Prostate gland (tissue), 2 donors: Measurements from ENCODE around the gene POU6F1.

ENCODE experiments used
- CTCF ChIP-seq, 4 experiments: fragments of 200-600 bp in 2 of 4; fragments of 450-650 bp in 2 of 4; sonication (generic) in 2 of 4; IDR thresholded peaks; 1 replicate in 3 of 4; 2 replicates in 1 of 4; pipeline ENCODE4 v1.5.1; 2016 to 2019; ENCODE audit warnings: antibody characterized with exemption in 4 of 4, mild to moderate bottlenecking in 2 of 4, moderate library complexity in 2 of 4
- POLR2A ChIP-seq: fragments of 450-650 bp; IDR thresholded peaks from one replicate; pipeline ENCODE4 v1.6.1; 2016; ENCODE audit warnings: antibody characterized with exemption, mild to moderate bottlenecking

GRCh38 chr12:51152953-51153352 is 64.9 kb downstream of the POU6F1 start:
- TF ChIP-seq CTCF (IDR thresholded peaks at IDR 0.05) = no peak
- no peak for TF ChIP-seq POLR2A
